Tibial nerve (tissue), 4 donors: ENCODE data around the gene C17orf67. TPM values are rescaled to one million over a fixed set of nuclear protein-coding genes. Genes with fewer than 3 reads are reported as not detected.

Experiments used
- DNase-seq, 2 donors: peaks; one replicate each; pipeline ENCODE4 v3.0.0-alpha.2; 2019; ENCODE audit warnings: low spot score in 2 of 2
- H3K27ac ChIP-seq, 4 donors: fragments of 200-600 bp; sonication (generic) in 3 of 4; one replicate each; pipeline ENCODE4 v1.5.1; 2017 to 2019; ENCODE audit warnings: mild to moderate bottlenecking in 1 of 4
- H3K27me3 ChIP-seq, 2 donors: fragments of 200-600 bp; sonication (generic) in 1 of 2; one replicate each; pipeline versions ENCODE4 v1.5.1 to v1.6.0; 2017 to 2019
- H3K36me3 ChIP-seq, 3 donors: fragments of 200-600 bp; sonication (generic); one replicate each; pipeline ENCODE4 v1.5.1; 2018 to 2019
- H3K4me1 ChIP-seq, 4 donors: fragments of 200-600 bp; sonication (generic) in 3 of 4; one replicate each; pipeline ENCODE4 v1.5.1; 2017 to 2019
- H3K4me3 ChIP-seq, 4 donors: fragments of 200-600 bp; sonication (generic) in 3 of 4; one replicate each; pipeline ENCODE4 v1.5.1; 2017 to 2019; ENCODE audit warnings: mild to moderate bottlenecking in 1 of 4, moderate library complexity in 1 of 4
- H3K9me3 ChIP-seq, 4 donors: fragments of 200-600 bp; sonication (generic) in 3 of 4; one replicate each; pipeline ENCODE4 v1.5.1; 2017 to 2019
- EP300 ChIP-seq, 2 donors: sonication (generic); formaldehyde crosslinking; IDR thresholded peaks; one replicate each; pipeline ENCODE4 v1.6.1; 2017; ENCODE audit warnings: antibody characterized with exemption in 2 of 2, mild to moderate bottlenecking in 1 of 2
- POLR2A ChIP-seq, 2 donors: fragments of 450-650 bp; IDR thresholded peaks; one replicate each; pipeline ENCODE4 v1.6.1; 2017; ENCODE audit warnings: antibody characterized with exemption in 2 of 2, mild to moderate bottlenecking in 2 of 2, moderate library complexity in 2 of 2
- WGBS, 2 donors: methylation state at CpG; one replicate each; pipeline ENCODE4 v1.1.5; 2018; 5-methylcytosine and 5-hydroxymethylcytosine counted together
- total RNA-seq, 4 donors: library from RNA; depleted of rRNA; stranded (reverse); fragments of >200 nt; gene quantifications; one replicate each; pipeline ENCODE4 v1.1.0, GENCODE V29; 2016
- TF ChIP-seq, protein P1 (sequence below), 5 experiments: fragments of 200-600 bp in 3 of 5; fragments of 450-650 bp in 2 of 5; sonication (generic) in 3 of 5; IDR thresholded peaks; one replicate each; pipeline ENCODE4 v1.5.1; 2016 to 2019; ENCODE audit warnings: antibody characterized with exemption in 5 of 5, mild to moderate bottlenecking in 3 of 5, moderate library complexity in 2 of 5

The C17orf67 gene
- total RNA-seq, 4 donors from 2014 or later, result 2.4 to 4.5 (median 3.1) TPM

DNA sequence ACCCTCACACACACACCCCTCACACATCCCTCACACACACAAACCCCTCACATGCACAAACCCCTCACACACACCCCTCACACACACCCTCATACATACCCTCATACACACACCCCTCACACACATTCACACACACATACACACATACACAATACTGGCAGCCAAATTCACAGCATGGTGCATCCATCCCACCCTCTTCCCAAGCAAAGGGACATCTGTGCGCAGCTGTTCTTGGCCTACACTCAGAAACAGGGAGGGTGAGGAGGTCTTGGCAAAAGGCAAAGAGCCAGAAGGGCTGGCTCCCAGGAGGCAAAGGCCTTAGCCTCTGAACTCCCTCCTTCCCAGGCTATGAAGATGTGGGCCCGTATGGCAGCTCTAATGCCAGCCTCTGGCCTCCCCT is 23.4 kb downstream of the C17orf67 start:
- WGBS, 2 donors, result 38 to 63% methylated on average over 1 to 2 of the region's 2 CpGs
- Histone ChIP-seq H3K4me1 (peaks cover 0 to 28% (median 2%) of the 10 kb centered on the region in 4 donors), H3K36me3 (no peaks in the 10 kb centered on the region), H3K27me3 (no peaks in the 10 kb centered on the region), H3K27ac (peak overlapping the region in 1 of 4 donors; percentile 77), H3K4me3 (no peak overlapping the region), H3K9me3 (no peaks in the 10 kb centered on the region)
- TF ChIP-seq EP300 (IDR thresholded peaks at IDR 0.05) (no peak), POLR2A (IDR thresholded peaks at IDR 0.05) (no peak)
- TF ChIP-seq, protein P1, sequence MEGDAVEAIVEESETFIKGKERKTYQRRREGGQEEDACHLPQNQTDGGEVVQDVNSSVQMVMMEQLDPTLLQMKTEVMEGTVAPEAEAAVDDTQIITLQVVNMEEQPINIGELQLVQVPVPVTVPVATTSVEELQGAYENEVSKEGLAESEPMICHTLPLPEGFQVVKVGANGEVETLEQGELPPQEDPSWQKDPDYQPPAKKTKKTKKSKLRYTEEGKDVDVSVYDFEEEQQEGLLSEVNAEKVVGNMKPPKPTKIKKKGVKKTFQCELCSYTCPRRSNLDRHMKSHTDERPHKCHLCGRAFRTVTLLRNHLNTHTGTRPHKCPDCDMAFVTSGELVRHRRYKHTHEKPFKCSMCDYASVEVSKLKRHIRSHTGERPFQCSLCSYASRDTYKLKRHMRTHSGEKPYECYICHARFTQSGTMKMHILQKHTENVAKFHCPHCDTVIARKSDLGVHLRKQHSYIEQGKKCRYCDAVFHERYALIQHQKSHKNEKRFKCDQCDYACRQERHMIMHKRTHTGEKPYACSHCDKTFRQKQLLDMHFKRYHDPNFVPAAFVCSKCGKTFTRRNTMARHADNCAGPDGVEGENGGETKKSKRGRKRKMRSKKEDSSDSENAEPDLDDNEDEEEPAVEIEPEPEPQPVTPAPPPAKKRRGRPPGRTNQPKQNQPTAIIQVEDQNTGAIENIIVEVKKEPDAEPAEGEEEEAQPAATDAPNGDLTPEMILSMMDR (IDR thresholded peaks at IDR 0.05), result no peak
- DNase-seq, result no peak

DNA sequence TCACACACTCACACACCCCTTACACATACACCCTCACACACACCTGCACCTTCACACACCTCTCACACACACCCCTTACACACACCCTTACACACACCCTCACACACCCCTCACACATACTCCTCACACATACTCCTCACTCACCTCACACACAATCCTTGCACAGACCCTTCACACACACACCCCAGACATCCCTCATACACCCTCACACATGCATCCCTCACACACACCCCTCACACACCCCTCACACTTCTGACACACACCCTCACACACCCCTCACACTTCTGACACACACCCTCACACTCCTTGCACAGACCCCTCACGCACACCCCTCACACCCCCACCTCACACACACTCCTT is 23.9 kb downstream of the C17orf67 start:
- TF ChIP-seq POLR2A (IDR thresholded peaks at IDR 0.05), result no peak
- TF ChIP-seq, protein P1 (IDR thresholded peaks at IDR 0.05), result no peak
- TF ChIP-seq EP300 (IDR thresholded peaks at IDR 0.05), result no peak
- Histone ChIP-seq H3K4me3 (no peak overlapping the region), H3K36me3 (no peaks in the 10 kb centered on the region), H3K9me3 (no peaks in the 10 kb centered on the region), H3K27me3 (no peaks in the 10 kb centered on the region), H3K27ac (peak overlapping the region in 3 of 4 donors; percentile 3 to 79 (median 77)), H3K4me1 (peaks cover 0 to 28% (median 2%) of the 10 kb centered on the region in 4 donors)
- 85 to 92% methylated on average over 1 of the region's 1 CpG for WGBS, 2 donors
- no peak for DNase-seq

DNA sequence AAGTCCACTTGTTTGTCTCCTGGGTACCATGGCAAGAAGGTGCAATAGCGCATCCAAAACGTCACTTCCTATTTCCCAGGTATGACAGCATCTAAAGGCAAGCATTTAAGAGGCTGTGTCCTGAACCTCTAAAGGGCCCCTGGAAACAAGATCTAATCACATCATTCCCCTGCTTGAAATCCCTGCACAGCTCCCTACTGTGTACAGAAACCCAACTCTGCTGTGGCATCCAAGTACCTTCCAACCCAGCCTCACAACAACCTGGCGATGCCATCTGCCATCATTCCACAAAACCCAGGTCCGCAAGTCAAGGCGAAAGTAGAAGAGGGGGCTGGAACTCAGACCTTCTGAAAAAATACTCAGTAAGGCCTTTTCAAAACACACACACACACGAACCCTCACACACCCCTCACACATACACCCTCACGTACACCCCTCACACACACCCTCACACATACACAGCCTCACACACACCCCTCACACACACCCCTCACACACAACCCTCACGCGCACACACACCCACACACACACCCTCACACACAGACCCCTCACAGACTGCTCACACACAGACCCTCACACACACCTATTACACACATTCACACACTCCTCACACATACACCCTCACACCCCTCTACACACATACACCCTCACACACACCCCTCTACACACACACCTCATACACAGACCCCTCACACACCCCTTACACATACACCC is 24.5 kb downstream of the C17orf67 start:
- 87 to 89% methylated on average over 9 of the region's 9 CpGs for WGBS, 2 donors
- H3K36me3 ChIP-seq, result no peaks in the 10 kb centered on the region
- no peaks in the 10 kb centered on the region for H3K27me3 ChIP-seq
- H3K27ac ChIP-seq, result peak overlapping the region in 3 of 4 donors; percentile 3 to 79 (median 77)
- DNase-seq, result no peak
- H3K4me3 ChIP-seq, result no peak overlapping the region
- no peaks in the 10 kb centered on the region for H3K9me3 ChIP-seq
- TF ChIP-seq, protein P1 (IDR thresholded peaks at IDR 0.05), result no peak
- H3K4me1 ChIP-seq, result peaks cover 0 to 28% (median 2%) of the 10 kb centered on the region in 4 donors

DNA sequence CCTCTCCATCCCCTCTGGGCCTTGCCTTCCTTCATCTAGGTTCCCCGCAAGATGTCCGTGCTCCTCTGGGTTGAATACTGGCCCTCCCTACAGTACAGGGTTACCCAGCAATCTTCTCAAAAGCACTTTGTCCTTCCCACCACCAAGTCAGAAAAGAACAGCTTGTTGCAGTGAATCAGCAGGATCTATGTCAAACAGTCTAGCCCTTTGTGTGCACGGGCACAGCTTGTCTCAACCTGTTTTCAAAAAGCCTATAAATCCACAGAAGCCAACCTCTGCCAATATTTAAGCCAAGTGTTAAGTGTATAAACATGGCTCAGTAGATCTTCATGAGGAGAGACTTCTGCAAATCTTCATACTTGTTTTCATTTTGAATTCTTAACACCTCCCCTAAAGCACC is 25.2 kb downstream of the C17orf67 start:
- Histone ChIP-seq H3K27me3 (no peaks in the 10 kb centered on the region), H3K36me3 (no peaks in the 10 kb centered on the region), H3K9me3 (no peaks in the 10 kb centered on the region), H3K4me1 (peaks cover 0 to 28% (median 2%) of the 10 kb centered on the region in 4 donors), H3K27ac (peak overlapping the region in 3 of 4 donors; percentile 30 to 79 (median 77)), H3K4me3 (peak overlapping the region in 1 of 4 donors; percentile 21)
- 46 to 51% methylated on average over 3 of the region's 3 CpGs for WGBS, 2 donors
- peak in 1 of 2 donors; percentile 23 for TF ChIP-seq POLR2A (IDR thresholded peaks at IDR 0.05)
- TF ChIP-seq EP300 (IDR thresholded peaks at IDR 0.05), result peak in 1 of 2 donors; percentile 73
- TF ChIP-seq, protein P1 (IDR thresholded peaks at IDR 0.05), result no peak
- DNase-seq, result no peak

DNA sequence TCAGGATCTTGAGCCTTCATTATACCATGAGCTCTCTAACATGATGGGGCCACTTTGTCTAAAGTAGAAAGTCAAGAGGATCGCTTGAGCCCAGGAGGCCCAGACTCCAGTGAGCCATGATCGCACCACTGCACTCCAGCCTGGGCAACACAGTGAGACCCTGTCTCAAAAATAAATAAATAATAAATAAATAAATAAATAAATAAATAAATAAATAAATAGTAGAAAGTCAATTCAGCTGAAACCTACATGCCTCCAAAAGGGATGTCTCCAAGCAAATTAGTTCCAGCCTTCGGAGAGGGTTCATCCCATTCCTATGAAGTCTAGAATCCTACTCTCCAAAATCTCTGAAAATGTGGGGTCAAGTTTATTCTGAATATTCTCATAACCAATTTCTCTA is 26.0 kb downstream of the C17orf67 start:
- Histone ChIP-seq H3K9me3 (no peaks in the 10 kb centered on the region), H3K4me1 (peaks cover 0 to 27% (median 2%) of the 10 kb centered on the region in 4 donors), H3K27ac (peak overlapping the region in 3 of 4 donors; percentile 30 to 77 (median 77)), H3K27me3 (no peaks in the 10 kb centered on the region), H3K36me3 (no peaks in the 10 kb centered on the region), H3K4me3 (no peak overlapping the region)
- WGBS, 2 donors, result 94 to 100% methylated on average over 3 of the region's 3 CpGs
- TF ChIP-seq, protein P1 (IDR thresholded peaks at IDR 0.05), result no peak
- no peak for TF ChIP-seq EP300 (IDR thresholded peaks at IDR 0.05)
- no peak for TF ChIP-seq POLR2A (IDR thresholded peaks at IDR 0.05)
- DNase-seq, result no peak
